HuH-7.5 (cell line): ENCODE data around the gene PDE1A.

ENCODE experiments used
- DNase-seq: peaks from one replicate; pipeline ENCODE4 v3.0.0; 2011; ENCODE audit warnings: low spot score

PDE1A gene

GRCh38 chr2:182193291-182193690 lies 233.5 kb downstream of the PDE1A start:
- no peak for DNase-seq

GRCh38 chr2:182191061-182191460 lies 235.8 kb downstream of the PDE1A start:
- no peak for DNase-seq

GRCh38 chr2:182187130-182187529 lies 239.7 kb downstream of the PDE1A start:
- DNase-seq, result no peak

- DNase-seq, result peak; percentile 6
Observed at GRCh38 chr2:182186132-182186735, 240.6 kb downstream of the PDE1A start.

DNA sequence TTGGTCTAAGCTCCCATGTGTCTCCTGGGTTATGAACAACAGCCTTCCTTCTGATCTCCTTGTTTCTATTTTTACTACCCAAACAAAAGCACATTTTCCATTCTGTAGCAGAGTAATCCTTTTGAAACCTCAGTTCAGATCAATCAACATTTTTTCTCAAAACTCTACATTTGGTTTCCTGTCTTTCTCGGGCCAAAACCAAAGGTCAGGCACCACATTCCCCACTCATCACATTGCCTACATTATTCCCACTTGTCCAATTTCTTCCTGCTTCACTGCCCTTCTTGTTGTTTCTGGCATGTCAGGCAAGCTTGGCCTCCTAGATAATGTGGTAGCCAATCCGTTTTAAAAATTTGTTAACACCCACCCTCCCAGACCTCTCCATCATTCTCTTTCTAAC lies 244.4 kb downstream of the PDE1A start:
- no peak for DNase-seq

DNA sequence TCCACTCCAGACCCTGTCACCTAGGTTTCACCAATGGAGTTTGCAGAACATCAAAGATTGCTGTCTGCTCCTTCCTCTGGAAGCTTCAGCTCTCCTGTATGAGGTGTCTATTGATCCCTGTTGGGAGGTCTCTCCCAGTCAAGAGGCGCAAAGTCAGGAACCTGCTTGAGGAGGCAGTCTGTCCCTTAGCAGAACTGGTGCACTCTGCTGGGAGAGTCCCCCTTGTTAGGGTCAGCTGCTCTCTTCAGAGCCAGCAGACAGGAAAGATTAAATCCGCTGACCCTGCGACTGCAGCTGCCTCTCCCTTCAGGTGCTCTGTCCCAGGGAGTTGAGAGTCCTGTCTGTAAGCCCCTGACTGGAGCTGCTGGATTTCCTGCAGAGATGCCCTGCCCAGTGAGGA lies 245.5 kb downstream of the PDE1A start:
- no peak for DNase-seq

- DNase-seq, result no peak
Observed at GRCh38 chr2:182179176-182179575, 247.7 kb downstream of the PDE1A start.

- DNase-seq, result no peak
Observed at GRCh38 chr2:182173944-182174622, 252.8 kb downstream of the PDE1A start.

GRCh38 chr2:182170341-182170740 lies 256.5 kb downstream of the PDE1A start:
- no peak for DNase-seq

- DNase-seq, result no peak
Observed at GRCh38 chr2:182167882-182168281, 259.0 kb downstream of the PDE1A start.

DNA sequence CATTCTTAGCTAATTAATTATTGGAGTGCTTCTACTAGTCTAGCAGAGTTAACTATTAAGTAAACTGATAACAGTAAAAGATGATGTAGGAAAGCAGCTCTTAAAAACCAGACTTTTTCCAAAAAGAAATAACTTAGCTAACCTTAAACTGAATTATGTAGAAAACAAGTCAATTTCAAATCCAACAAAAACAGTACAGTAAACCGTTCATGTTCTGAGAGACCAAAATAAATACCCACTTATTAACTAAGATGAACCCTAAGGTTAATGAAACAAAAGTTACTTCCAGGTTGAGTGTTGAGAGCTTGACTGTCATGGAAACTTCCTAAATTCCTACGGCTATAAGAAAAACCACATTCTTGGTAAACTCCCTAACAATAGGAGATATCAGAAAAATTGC lies 260.0 kb downstream of the PDE1A start:
- no peak for DNase-seq

- no peak for DNase-seq
Observed at GRCh38 chr2:182166406-182166805, 260.4 kb downstream of the PDE1A start.

DNA sequence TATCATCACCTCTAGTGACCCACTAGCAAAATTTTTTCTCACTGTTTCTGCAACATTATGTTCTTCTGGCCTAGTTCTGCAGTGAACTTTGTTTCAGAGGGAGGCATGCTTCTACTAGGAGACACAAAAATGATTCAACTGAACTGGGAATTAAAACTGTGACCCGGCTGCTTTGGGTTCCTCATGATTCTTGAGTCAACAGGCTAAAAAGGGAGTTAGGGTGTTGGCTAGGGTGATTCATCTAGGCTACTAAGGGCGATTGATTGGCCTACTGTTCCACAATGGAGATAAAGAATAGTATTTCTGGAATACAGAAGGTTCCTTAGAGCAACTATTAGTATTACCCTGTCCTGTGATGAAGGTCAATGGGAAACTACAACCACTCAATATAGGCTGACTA lies 261.6 kb downstream of the PDE1A start:
- DNase-seq, result no peak

DNA sequence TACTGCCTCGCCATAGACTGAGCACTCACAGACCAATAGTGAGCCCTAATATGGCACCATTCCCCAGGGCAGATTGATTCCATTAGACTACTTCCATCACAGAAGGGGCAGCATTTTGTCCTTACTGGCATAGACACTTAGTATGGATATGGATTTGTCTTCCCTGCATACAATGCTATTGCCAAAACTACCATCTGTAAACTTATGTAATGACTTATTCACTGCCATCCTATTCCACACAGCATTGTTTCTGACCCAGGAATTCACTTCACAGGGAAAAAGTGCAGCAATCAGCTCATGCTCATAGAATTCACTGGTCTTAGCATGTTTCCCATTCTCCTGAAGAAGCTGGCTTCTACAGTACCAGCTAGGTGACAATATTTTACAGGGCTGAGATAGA lies 262.1 kb downstream of the PDE1A start:
- no peak for DNase-seq

DNA sequence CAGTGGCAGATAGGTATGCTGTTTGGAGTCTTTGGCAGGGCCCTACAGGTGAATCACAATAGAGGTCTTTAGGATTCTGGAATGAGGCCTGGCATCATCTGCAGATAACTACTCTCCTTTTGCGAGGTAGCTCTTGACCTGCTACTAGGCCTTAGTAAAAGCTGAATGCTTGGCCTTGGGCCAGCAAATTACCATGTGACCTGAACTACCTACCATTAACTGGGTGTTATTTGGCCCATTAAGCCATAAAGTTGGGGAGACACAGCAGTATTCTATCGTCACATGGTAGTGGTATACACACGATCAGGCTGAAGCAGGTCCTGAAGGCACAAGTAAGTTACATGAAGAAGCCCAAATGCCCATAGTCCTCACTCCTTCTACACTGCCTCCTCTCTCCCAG lies 263.0 kb downstream of the PDE1A start:
- DNase-seq, result no peak

DNA sequence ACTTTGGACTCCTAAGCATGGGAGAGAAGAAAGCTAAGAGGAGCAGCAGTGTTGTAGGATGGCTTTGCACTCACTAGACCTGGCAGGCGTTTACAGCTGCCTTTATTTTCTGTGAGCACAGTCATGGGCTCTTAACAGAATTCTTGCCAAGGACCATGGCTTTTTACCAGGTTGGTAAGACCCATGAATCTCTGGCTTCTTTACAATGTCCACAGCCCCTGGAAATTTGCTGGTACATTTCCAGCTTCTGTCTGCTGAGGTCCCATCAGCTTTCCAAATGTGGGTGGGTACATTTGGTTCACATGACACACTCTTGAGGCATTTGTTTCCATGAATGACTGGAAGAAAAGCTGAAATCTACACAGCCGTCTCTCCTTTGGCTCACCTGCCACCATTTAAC lies 278.5 kb downstream of the PDE1A start:
- DNase-seq, result no peak

- DNase-seq, result no peak
Observed at GRCh38 chr2:182144776-182145165, 282.1 kb downstream of the PDE1A start.

- no peak for DNase-seq
Observed at GRCh38 chr2:182144041-182144775, 282.6 kb downstream of the PDE1A start.

- no peak for DNase-seq
Observed at GRCh38 chr2:182142062-182142461, 284.8 kb downstream of the PDE1A start.

- no peak for DNase-seq
Observed at GRCh38 chr2:182134201-182134600, 292.6 kb downstream of the PDE1A start.

GRCh38 chr2:182133195-182133891 lies 293.5 kb downstream of the PDE1A start:
- no peak for DNase-seq

- no peak for DNase-seq
Observed at GRCh38 chr2:182132605-182133004, 294.2 kb downstream of the PDE1A start.
